TTC549 (cell line): ENCODE measurements around the gene INVS.
"Not testable (repeated sequence)": the region's sequence is repeated elsewhere in the genome, so short reads cannot be mapped to it uniquely, and the experiment has no call there.

Experiments used
- FAIRE-seq: peaks from 2 replicates; lab custom pipeline; 2012; peaks lifted over from hg19 to GRCh38; lab: Jason Lieb, UNC

Gene INVS

DNA sequence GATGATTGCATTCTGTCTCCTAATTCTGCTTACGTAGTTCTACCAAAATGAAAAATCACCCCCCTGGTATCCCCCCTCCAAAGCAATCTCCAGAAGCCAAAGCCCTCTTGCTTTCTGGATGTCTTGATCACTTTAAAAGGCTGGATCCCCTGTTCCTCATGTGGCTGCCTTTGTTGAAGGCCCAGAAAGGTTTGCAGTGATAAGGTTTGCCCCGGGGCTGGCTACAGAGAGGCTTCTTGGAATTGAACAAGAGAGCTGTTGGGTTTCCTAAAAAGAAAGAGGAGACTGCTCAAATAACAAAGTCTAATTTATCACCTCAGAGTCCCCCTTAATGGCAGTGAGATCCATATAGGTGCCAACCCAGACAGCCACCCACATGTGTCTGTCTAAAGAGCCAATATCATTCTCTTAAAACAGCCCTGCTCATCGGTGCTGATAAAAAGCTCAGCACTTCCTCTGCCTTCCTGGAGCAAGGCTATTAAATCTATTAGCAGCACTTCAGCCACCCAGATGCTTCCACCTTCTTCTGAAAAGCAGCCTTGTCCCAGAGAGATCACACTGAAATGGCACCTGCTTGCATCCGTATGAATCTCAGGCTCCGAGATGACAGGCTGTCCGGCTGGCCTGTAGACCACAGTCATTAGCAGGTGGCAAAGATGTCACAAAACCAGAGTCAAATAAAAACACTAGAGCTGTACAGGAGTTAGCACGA, 182.8 kb downstream of the INVS start:
- no peak for FAIRE-seq

- FAIRE-seq: no peak
These were observed 183.3 kb downstream of the INVS start for GRCh38 chr9:100282388-100282719.

DNA sequence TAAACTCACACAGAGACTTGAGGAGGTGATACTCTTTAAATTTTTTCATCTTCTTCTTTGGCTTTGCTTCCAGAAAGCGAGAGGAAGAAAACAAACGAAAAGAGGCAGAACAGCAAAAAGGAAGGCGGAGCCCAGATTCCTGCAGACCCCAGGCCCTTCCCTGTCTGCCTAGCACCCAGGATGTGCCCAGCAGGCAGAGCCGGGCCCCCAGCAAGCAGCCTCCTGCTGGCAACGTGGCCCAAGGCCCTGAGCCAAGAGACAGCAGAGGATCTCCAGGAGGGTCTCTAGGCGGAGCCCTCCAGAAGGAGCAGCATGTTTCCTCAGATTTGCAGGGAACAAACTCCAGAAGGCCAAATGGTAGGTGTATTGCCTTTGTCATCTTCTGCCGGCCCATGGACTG, 185.2 kb downstream of the INVS start:
- FAIRE-seq: no peak

GRCh38 chr9:100285080-100285479, 186.0 kb downstream of the INVS start:
- no peak for FAIRE-seq

DNA sequence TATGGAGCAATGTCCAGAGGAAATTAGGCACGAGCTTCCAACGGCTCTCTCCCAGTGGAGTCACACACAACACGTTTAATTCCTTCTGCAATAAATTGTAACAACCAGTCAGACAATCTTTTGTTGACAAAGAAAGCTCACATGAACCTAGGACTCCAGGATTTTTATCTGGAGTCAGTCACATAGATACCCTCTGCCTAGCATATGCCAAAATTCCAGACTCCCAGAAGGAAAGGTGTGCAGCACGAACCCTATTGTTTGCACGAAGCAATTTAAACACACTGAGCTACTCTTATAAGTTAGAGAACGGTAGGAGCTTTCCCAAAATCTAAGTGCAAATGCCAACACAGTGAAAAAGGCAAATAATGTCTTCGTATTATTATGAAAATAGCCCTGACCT, 186.6 kb downstream of the INVS start:
- FAIRE-seq: no peak

DNA sequence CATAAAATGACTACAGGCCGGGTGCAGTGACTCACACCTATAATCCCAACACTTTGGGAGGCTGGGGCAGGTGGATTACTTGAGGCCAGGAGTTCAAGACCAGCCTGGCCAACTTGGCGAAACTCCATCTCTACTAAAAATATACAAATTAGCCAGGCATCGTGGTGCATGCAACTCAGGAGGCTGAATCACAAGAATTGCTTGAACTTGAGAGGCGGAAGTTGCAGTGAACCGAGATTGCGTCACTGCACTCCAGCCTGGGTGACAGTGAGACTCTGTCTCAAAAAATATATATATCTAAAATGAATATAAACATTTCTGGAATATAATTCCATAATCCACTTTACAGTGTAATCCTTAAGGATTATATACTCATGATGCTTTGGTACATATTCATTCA, 187.2 kb downstream of the INVS start:
- FAIRE-seq: no peak

GRCh38 chr9:100287186-100287585, 188.1 kb downstream of the INVS start:
- no peak for FAIRE-seq

- no peak for FAIRE-seq
These were observed 191.7 kb downstream of the INVS start for GRCh38 chr9:100290714-100291113.

DNA sequence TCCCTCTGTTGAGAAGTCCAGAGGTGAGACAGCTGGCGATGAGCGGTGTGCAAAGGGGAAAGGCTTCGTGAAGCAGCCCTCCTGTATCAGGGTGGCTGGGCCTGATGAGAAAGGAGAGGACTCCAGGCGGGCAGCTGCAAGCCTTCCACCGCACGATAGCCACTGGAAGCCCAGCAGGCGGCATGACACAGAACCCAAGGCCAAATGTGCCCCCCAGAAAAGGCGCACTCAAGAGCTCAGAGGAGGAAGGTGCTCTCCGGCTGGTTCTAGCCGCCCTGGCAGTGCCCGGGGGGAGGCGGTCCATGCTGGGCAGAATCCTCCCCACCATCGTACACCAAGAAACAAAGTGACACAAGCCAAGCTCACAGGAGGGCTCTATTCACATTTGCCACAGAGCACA, 193.4 kb downstream of the INVS start:
- FAIRE-seq: no peak

DNA sequence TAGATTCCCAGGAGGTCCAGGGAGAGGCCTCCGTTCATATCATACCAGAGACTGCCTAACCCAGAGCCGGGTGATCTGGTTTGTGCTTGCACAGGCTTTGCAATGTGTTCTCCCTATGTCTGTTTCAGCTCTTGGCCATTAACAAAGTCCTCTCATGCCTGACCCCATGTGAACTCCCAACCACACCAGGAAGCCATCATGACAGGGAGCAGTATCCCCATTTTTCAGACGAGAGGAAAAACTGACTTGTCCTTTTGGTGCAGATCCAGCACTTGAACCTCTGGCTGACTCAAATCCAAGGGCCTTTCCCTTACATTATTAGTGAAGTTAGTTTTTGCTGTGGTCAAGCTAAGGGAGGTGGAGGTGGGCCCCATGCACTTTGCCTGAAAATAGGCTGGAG, 195.3 kb downstream of the INVS start:
- no peak for FAIRE-seq

DNA sequence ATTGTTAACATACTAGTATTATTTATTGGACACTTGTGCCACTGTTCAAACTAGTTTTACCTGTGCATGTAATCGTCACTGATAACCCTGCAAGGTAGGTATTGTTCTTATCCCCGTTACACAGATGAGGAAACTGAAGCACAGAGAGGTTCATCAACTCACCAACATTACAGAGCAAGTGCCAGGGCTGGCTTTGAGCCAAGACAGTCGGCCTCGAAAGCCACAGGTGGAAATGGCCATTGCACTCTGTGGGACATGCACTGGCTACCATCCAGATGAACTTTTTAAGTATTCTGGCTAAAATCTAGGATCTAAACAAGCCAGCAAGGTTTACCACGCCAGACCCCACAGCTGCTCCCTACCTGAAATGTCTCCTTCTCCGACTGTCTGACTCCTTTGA, 195.8 kb downstream of the INVS start:
- FAIRE-seq: no peak

- no peak for FAIRE-seq
These were observed 196.2 kb downstream of the INVS start for GRCh38 chr9:100295240-100295639.

GRCh38 chr9:100296407-100296806, 197.4 kb downstream of the INVS start:
- no peak for FAIRE-seq

GRCh38 chr9:100298378-100298777, 199.3 kb downstream of the INVS start:
- no peak for FAIRE-seq

GRCh38 chr9:100303747-100304146, 204.7 kb downstream of the INVS start:
- no peak for FAIRE-seq

GRCh38 chr9:100306283-100306682, 207.2 kb downstream of the INVS start:
- FAIRE-seq: no peak

DNA sequence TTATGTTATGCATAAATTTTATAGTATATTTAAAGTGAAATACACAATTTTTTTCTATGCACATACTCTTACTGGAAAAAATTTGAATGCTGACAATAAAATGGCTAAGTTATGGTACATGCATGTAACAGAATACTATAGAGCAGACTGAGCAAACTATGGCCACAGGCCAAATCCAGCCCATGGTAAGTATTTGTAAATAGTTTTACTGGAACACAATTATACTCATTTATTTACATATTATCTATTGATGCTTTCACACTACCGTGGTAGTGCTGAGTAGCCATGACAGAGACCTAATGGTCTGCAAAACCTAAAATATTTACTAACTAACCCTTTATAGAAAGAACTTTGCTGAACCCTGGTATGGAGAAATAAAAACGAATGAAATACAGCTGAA, 208.0 kb downstream of the INVS start:
- no peak for FAIRE-seq

GRCh38 chr9:100308965-100309564, 210.0 kb downstream of the INVS start:
- FAIRE-seq: no peak

DNA sequence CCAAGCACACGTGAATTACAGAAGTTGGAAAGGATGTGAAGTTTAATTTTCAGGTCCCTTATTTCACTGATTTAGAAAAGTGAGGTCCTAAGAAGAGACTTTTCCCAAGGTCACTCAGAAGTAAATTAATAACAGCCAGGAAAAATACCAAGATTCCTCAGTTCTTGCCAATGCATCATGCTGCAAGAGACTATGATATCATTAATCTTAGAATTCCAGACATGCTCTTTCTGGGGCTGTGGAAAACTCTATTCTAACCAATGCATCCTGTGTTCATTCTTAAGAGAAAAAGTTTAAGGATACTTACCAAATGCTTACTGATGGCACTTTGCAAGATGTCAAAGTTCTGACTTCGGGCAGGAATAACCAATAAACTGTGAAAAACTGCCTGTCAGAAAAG, 210.9 kb downstream of the INVS start:
- FAIRE-seq: no peak

DNA sequence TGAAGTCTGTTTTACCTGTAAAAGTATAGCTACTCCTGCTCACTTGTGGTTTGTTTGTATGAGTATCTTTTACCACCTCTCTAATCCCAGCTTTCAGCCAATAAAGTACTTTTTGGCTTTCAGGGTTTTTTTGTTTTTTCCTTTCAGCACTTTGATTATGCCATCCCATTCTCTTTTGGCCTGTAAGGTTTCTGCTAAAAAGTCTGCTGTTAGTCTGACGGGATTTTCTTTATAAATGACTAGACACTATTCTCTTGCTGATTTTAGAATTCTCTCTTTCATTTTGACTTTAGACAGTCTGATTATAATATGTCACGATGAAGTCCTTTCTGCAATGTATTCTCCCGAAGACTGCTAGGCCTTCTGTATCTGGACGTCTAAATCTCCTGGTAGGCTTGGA, 216.5 kb downstream of the INVS start:
- FAIRE-seq: no peak

DNA sequence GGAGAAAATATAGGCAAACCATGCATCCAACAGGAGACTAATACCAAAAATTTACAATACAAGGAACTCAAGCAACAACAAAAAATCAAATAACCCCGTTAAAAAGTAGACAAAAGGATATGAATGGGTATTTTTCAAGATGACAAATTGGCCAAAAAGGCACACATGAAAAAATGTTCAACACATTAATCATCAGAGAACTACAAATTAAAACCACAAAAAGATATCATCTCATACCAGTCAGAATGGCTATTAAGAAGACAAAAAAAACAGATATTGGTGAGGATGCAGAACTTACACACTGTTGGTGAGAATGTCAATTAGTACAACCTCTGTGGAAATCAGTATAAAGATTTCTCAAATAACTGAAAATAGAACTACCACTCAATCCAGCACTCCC, 218.7 kb downstream of the INVS start:
- no peak for FAIRE-seq

- FAIRE-seq: no peak
These were observed 224.0 kb downstream of the INVS start for GRCh38 chr9:100322954-100323536.

- peak; percentile 93 for FAIRE-seq
These were observed 225.7 kb downstream of the INVS start for GRCh38 chr9:100324594-100325200.

DNA sequence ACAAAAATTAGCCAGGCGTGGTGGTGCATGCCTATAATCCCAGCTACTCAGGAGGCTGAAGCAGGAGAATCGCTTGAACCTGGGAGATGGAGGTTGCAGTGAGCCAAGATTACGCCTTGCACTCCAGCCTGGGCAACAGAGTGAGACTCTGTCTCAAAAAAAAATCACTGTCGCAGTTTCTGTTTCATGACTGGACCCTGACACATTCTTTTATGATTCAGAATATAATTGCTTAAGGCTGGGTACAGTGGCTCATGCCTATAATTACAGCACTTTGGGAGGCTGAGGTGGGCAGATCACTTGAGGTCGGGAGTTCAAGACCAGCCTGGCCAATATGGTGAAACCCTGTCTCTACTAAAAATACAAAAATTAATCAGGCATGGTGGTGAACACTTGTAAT, 239.7 kb downstream of the INVS start:
- not testable (repeated sequence) for FAIRE-seq
